IPS-18a (cell line): Measurements from ENCODE around the gene PRKD2.

Source experiments
- H3K27ac ChIP-seq: one replicate; pipeline ENCODE4 v1.5.1; 2013; ENCODE audit warnings: low read length
- H3K27me3 ChIP-seq: one replicate; pipeline ENCODE4 v1.6.1; 2013; ENCODE audit warnings: mild to moderate bottlenecking, low read length; ENCODE audit not compliant: control insufficient read depth, insufficient read depth
- H3K36me3 ChIP-seq: one replicate; pipeline ENCODE4 v1.6.1; 2013; ENCODE audit warnings: low read depth, low read length; ENCODE audit not compliant: control insufficient read depth
- H3K4me1 ChIP-seq: one replicate; pipeline ENCODE4 v1.6.1; 2013; ENCODE audit warnings: low read depth, low read length; ENCODE audit not compliant: control insufficient read depth
- H3K4me3 ChIP-seq: one replicate; pipeline ENCODE4 v1.5.1; 2013; ENCODE audit warnings: low read length
- H3K9ac ChIP-seq: one replicate; pipeline ENCODE4 v1.6.1; 2013; ENCODE audit warnings: mild to moderate bottlenecking, low read length, moderate library complexity
- H3K9me3 ChIP-seq: one replicate; pipeline ENCODE4 v1.6.1; 2013; ENCODE audit warnings: low read depth, low read length; ENCODE audit not compliant: control insufficient read depth

The PRKD2 gene

DNA sequence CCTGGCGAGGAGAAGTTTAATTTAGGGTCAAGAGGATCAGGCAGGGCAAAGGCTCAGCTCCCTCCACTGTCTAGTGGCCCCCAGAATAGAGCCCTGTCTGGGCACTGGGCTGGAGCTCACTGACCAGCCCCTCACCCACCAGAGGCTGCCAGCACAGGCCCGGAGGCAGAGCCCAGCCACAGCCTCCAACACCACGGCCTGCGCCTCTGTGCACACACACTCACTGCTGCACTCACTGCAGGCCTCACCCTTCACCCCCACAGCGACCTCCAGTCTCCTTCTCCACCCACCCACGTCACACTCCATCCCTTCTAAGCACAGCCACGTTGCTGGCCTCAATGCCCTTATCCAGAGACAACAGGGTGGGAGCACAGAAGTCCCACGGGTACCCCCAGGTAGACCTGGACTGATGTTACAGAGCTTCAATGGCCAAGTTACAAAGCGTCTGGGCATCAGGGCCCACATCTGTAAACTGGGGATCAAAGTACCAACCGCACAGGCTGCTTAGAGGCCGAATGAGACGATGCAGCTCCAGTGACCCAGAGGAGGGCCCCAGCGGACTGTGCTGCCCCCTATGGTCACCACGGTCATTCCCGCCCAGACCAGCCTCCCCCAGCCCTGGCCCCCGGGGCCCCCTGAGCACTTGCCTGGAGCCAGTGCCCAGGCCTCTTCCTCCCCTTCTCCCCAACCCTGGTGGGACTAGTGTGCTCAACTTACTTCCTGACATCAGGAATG lies 4.5 kb upstream of the PRKD2 start:
- peaks cover 4% of the 10 kb centered on the region for H3K4me1 ChIP-seq
- no peak overlapping the region for H3K9ac ChIP-seq
- no peaks in the 10 kb centered on the region for H3K27me3 ChIP-seq
- H3K27ac ChIP-seq: no peak overlapping the region
- peaks cover 48% of the 10 kb centered on the region for H3K36me3 ChIP-seq
- no peak overlapping the region for H3K4me3 ChIP-seq
- H3K9me3 ChIP-seq: no peaks in the 10 kb centered on the region

DNA sequence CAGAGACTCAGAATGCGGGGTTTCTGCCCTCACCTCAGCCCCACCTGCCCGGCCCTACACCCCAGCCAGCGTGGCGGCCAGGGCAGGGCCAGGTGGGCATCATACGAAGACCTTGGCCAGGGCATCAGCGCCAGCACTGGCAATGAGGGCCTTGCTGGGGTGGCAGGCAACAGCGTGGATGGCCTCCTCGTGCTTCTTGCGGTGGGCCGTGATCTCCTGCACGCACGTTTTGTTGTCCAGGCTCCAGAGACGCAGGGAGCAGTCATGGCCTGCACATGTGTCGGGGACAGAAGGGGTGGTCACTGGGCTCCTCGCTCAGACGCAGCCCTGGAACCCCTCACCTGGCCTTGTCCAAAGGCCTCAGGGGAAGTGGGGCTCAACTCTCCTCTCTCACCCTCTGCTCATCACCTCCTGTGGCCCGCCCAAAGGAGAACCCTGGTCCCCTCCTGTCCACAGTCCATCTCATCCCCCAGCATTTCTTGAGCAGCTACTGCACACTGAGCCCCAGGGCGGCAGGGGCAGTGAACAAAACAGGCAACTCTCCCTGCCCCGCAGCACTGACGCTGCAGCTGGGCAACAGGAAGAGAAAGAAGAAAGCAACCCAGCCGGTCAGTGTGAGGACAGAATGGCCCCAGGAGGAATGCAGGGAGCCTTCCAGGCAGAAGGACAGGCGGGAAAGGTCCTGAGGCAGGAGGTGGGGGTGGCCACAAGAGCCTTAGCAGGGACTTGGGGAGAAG lies 3.8 kb upstream of the PRKD2 start:
- Histone ChIP-seq H3K9ac (no peak overlapping the region), H3K4me3 (no peak overlapping the region), H3K27me3 (no peaks in the 10 kb centered on the region), H3K4me1 (peaks cover 4% of the 10 kb centered on the region), H3K9me3 (no peaks in the 10 kb centered on the region), H3K36me3 (peaks cover 42% of the 10 kb centered on the region), H3K27ac (no peak overlapping the region)

DNA sequence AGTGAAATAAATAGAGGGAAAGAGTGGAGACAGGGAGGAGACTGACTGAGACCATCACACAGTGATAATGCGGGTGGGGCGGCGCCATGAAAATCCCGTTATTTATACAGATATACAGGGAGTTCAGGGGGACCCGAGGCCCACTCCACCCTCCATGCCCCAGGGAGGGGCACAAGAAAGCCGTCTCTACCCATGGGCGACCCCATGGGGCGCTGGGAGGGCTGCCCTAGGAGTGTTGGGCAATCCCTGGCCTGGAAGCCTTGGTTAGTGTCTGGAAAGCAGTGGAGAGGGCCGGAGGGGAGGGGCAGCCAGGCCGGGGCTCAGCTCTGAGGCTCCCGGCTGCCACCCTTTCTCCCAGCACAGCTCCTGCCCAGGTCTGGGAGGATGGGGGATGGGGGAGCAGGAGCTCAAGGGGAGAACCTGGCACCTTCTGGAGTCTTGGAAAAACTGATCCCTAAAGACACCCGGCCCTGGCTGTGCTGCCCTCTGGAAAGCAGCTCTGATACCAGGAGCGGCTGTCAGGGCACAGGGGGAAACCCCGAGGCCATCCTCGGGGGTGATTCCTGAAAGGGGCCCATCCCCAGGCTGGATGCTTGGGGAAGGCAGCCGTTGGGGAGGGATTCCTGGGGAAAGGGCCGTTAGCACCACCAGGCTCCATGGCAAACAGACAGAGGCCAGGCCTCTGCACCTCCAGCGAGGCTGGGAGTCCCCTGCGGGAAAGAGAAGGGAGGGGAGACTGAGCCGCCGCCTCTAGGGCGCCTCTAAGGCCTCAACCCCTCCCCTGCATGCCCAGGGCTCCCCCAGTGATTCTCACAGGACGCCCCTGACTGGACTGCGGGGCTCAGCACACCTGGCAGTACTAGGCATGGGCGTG lies 3.0 kb upstream of the PRKD2 start:
- H3K27me3 ChIP-seq: no peaks in the 10 kb centered on the region
- H3K4me3 ChIP-seq: no peak overlapping the region
- peaks cover 39% of the 10 kb centered on the region for H3K36me3 ChIP-seq
- H3K9ac ChIP-seq: no peak overlapping the region
- no peaks in the 10 kb centered on the region for H3K9me3 ChIP-seq
- no peak overlapping the region for H3K27ac ChIP-seq
- peaks cover 9% of the 10 kb centered on the region for H3K4me1 ChIP-seq

DNA sequence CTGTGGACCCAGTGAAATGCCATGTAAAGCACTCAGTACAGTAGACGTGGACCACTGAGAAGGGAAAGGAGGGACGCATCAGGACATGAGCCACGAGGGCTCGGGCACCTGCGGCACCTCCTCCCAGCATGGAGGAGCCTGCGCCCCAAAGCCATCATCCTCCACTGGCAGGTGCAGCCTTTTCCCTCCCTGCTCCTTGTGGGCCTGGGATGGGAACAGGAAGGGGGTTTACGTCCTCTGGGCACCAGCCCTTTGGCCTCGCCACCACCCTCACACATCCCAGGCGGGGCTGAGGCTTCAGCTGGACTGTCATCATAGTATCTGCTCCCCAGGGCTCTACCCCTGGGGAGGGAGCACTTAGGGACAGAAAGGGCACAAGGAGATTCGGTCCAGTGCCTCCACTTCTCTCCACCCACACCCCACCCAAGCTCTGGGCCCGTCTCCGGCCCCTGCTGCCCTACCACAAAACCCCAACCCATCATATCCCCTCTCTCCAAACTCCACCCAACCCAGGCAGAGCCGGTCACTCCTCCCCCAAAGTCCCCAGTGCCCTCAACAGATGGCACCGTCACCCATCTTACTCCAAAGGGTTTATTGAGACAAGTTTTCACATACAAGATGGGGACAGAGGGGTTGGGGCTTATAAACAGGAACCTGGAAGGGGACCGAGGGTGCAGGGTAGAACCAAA lies 2.2 kb upstream of the PRKD2 start:
- H3K27me3 ChIP-seq: no peaks in the 10 kb centered on the region
- peaks cover 13% of the 10 kb centered on the region for H3K4me1 ChIP-seq
- H3K4me3 ChIP-seq: no peak overlapping the region
- no peaks in the 10 kb centered on the region for H3K9me3 ChIP-seq
- H3K9ac ChIP-seq: no peak overlapping the region
- H3K36me3 ChIP-seq: peaks cover 33% of the 10 kb centered on the region
- H3K27ac ChIP-seq: no peak overlapping the region

DNA sequence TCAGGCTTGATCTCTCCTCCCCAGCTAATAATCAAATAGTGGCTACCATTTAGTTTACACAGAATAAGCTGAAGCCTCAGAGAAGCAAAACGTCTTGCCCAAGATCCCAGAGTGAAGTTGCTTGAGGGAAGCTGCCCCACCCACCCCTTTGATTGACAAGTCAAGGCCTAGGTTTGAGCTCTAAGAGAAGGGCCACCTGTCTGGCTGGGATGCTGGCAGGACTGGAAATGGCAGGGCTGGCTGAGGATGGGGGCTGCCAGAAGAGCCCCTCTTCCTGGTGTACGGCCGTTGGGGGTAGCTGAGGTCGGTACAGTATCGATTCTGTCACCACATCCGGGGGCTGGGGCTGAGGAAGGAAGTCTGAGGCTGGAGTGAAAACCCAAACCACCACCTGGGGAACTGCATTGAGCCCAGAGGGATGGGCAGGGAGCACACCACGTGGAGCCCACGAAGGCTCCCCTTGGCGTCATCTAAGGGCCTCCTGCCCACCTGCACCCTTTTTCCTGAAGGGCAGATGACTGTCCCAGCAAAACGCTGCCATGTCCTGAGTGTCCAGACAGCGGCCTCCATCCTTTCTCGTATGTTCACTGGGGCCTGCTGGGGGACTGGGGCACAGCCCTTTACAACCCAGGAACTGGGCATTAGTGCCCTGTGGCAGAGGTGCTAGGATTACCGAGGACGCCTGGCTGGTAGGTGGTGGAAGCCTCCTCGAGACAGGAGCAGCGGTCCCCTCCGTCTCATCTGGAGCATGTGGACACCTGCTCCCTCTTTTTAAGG lies 1.4 kb upstream of the PRKD2 start:
- H3K36me3 ChIP-seq: peaks cover 28% of the 10 kb centered on the region
- no peak overlapping the region for H3K27ac ChIP-seq
- H3K4me1 ChIP-seq: peaks cover 13% of the 10 kb centered on the region
- H3K9ac ChIP-seq: no peak overlapping the region
- H3K9me3 ChIP-seq: no peaks in the 10 kb centered on the region
- no peaks in the 10 kb centered on the region for H3K27me3 ChIP-seq
- H3K4me3 ChIP-seq: peak overlapping the region; percentile 78

DNA sequence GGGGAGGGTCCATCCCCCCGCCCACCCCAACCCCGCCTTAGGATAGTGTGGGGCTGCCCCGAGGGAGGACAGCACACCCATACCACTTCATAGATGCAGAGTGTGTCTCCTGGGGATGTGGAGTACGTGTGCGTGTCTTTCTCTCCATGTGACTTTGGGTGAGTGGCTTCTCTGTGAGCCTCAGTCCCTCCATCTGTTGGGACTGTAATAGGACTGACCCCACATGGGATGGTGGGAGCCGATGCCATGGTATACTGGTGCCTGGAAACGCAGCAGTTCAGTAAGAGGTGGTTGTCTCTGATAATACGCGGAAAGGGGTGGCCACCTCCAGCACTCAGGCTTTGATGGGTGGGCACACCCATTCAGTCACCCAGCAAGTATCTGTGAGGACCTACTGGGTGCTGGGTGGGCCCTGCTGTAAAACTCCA lies 816 bp upstream of the PRKD2 start:
- H3K9ac ChIP-seq: no peak overlapping the region
- H3K4me3 ChIP-seq: peak overlapping the region; percentile 78
- peaks cover 13% of the 10 kb centered on the region for H3K4me1 ChIP-seq
- no peaks in the 10 kb centered on the region for H3K9me3 ChIP-seq
- H3K27ac ChIP-seq: no peak overlapping the region
- peaks cover 22% of the 10 kb centered on the region for H3K36me3 ChIP-seq
- H3K27me3 ChIP-seq: no peaks in the 10 kb centered on the region

DNA sequence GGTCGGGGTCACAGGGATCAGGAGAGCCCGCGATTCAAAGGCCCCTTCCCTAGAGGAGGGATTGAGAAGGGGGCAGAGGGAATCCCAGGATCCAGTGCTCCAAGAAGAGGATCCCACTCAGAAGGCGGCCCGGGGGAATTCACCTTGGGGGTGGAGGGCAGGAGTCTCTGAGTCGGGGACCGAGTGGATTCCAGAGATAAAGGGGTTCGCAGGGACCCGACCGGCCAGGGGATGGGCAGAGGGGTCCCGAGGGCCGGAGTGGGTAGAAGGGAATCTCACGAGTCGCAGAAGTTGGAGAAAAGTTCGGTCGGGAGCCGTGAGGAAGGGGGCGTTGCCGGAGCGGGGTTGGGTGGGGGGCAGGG lies 261 bp downstream of the PRKD2 start:
- peaks cover 12% of the 10 kb centered on the region for H3K36me3 ChIP-seq
- no peak overlapping the region for H3K27ac ChIP-seq
- peaks cover 13% of the 10 kb centered on the region for H3K4me1 ChIP-seq
- H3K4me3 ChIP-seq: peak overlapping the region; percentile 78
- H3K27me3 ChIP-seq: no peaks in the 10 kb centered on the region
- H3K9me3 ChIP-seq: no peaks in the 10 kb centered on the region
- H3K9ac ChIP-seq: peak overlapping the region; percentile 63

DNA sequence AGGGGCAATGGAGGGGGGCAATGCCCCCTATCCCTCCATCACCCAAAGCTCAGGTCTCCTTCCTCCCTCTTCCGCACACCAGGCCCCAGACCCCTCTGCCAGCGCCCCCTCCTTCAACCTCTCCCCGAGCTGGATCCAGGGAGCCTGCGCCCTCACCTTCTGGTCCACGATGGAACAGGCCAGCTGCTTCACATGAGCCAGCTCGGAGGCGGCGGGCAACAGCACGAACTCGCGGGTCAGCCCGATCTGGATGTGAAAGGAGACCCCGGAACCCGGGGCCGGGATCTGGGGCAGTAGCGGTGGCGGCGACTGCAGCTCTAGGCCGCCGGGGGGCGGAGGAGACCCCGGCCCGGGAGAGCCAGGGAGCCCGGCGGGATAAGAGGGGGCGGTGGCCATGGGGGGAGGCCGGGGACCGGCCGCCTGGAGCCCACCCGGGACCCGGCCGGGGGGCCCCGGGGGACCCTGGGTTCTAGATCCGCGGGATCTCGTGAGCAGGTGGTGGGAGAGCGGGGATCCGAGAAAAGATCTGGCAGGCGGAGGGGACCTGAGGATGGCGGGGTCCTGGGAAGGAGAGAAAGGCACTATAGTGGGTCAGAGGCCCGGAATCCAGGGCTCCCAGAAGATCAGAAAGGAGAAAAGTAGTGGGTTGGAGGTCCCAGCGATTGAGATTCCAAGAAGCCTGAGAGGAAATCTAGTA lies 791 bp downstream of the PRKD2 start:
- no peak overlapping the region for H3K27ac ChIP-seq
- H3K9me3 ChIP-seq: no peaks in the 10 kb centered on the region
- H3K4me3 ChIP-seq: peak overlapping the region; percentile 78
- peaks cover 13% of the 10 kb centered on the region for H3K4me1 ChIP-seq
- peaks cover 11% of the 10 kb centered on the region for H3K36me3 ChIP-seq
- peak overlapping the region; percentile 63 for H3K9ac ChIP-seq
- no peaks in the 10 kb centered on the region for H3K27me3 ChIP-seq

DNA sequence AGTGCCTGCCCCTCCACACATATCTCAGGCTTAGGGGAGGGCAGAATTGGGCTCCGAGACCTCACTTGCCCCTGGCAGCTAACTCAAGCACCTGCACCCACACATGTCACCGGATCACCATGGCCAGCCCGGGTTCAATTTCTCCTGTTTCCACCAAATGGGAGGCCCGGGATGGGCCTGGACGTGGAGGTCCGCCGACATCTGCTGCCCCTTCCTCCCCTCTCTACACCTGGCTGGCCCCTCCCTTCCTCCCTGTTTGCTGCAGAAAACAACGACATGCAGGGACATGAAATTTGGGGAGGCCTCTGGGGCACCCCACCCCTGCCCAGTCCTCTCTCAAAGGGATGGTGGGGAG lies 1.3 kb downstream of the PRKD2 start:
- peaks cover 13% of the 10 kb centered on the region for H3K4me1 ChIP-seq
- H3K27ac ChIP-seq: no peak overlapping the region
- H3K27me3 ChIP-seq: no peaks in the 10 kb centered on the region
- peak overlapping the region; percentile 63 for H3K9ac ChIP-seq
- H3K36me3 ChIP-seq: peaks cover 6% of the 10 kb centered on the region
- peak overlapping the region; percentile 78 for H3K4me3 ChIP-seq
- H3K9me3 ChIP-seq: no peaks in the 10 kb centered on the region

DNA sequence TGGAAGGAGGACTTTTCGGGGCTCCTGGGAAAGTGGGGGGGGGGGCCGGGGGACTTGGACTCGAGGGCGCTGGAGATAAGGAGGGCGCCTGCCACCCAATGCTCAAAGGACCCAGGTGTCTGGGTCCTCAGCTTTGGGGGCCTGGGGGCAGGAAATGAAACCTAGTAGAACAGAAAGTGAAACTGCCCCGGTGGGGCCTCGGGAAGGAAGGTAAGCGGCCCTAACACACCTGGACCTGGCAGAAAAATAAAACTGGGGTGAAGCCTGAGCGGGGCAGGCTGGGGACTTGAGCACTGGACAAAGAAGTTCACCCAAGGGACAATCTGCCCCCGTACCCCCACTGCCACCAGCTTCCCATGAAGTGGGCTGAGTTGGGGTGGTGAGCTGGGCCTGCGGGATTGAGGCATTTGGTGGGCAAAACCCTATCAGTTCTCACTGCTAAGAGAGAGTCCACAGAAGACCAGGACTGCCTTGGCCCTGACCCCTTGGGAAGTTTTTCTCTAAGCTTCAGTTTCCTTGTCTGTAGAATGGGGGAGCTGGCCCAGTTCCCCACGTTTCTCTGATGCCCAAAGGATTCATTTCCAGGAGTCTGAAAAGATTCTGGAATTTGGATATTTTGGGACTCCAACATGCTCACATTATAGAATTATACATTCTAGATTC lies 2.3 kb downstream of the PRKD2 start:
- Histone ChIP-seq H3K27me3 (no peaks in the 10 kb centered on the region), H3K9me3 (no peaks in the 10 kb centered on the region), H3K4me3 (peak overlapping the region; percentile 78), H3K27ac (peak overlapping the region; percentile 13), H3K36me3 (no peaks in the 10 kb centered on the region), H3K9ac (peak overlapping the region; percentile 47), H3K4me1 (peaks cover 13% of the 10 kb centered on the region)
